Stimulated activated naive CD4-positive, alpha-beta T cell treated with Interleukin-2 at 50 U/mL for 16 hours (primary cell): ENCODE results near the gene SCO1.
"Not testable (repeated sequence)": the region's sequence is repeated elsewhere in the genome, so short reads cannot be mapped to it uniquely, and the experiment has no call there.

ENCODE experiments used
- DNase-seq: peaks from one replicate; lab custom pipeline; 2025; lab: John Stamatoyannopoulos, UW

Gene SCO1

DNA sequence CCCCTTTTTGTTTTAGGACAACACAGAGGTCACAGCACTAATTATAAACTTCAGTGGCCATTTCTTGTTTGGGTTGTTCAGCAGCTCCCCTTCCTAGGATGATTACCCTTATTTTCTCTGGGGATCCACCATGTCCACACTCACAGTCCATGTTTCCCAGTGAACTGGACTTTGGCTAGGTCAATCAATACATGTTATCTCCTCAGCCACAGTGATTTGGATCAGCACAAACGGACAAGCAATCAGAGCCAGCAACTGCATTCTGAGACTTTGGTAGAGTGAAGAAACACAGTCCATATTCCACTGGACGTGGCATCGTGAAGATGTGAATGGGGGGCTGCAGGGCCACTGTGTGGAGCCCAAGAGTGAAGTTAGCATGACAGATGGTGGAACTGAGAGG is 27.9 kb upstream of the SCO1 start:
- no peak for DNase-seq

DNA sequence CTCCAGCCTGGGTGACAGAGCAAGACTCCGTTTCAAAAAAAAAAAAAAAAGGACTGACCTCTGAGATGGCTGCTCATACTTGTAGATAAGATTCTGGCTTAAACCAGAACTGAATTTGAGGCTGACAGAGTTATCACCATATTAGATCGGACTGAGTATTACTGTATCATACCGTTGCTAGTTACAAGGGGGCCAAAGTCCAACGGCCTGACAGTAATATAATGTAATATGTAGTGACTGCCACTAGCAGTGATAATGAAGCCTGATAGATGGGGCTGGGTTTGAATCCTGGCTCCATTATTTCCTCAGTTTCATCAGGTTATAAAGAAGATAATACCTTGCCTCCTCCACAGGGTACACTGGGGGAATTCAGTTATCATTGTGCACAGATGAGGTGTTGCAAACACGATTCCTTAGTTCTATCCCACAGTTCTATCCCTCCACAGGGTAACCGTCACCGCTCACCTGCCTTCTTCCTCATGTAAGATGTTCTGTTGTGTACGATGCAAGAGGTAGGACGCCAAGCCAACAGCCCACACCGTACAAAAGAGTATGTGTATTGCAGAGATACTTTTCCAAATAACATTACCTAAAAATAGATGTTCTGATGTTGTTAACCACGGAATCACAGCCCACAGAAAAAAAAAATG is 27.3 kb upstream of the SCO1 start:
- DNase-seq = no peak

DNA sequence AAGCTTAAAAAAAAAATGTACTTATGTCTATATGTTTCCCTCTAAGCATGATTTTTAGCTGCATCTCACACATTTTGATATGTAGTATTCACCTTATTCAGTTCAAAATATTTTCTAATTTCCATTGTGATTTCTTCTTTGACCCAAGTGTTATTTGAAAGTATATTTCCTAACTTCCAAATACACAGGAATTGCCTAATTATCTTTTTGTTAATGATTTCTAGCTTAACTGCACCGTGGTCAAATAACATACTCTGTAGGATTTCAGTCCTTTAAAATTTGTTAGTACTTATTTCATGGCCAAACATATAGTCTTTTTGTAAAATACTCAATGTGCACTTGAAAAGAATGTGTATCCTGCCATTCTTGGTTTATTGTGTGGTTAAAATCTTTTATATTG is 21.2 kb upstream of the SCO1 start:
- no peak for DNase-seq

DNA sequence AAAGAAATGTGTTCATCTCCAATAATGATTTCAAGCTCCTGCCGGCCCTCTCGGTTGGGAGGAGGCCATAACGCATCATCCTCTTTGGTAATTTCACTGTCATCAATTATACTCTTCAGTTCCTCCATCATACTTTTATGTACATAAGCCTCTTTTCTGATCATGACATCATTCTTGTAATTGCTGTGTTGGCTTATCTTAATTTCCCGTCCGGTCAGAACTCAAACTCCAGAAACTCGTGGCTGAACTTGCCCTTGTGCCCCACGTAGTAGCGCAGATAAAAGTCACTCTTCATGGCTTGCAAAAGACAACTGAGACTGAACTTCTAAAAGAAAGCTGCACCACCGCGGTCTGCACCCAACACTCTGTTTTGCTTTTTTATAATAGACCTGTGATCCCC is 18.9 kb upstream of the SCO1 start:
- DNase-seq = no peak

DNA sequence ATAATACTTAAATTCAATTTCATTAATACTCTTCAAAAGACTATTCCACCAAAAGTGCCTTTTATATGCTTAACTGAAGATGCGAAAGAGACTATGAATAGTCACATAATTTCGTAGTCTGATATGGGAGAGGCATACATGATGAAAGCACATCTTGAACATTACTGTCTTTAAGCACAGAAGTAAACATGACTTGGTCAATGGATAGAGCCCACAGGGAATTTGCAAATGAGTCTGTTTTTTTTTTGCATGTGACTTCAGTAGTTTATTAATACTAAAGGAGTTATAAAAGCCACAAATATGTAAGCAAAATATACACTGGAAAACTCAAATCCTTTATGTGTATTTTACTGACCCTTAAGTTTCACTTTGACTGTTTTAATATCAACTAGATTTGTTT is 16.0 kb upstream of the SCO1 start:
- DNase-seq = no peak

DNA sequence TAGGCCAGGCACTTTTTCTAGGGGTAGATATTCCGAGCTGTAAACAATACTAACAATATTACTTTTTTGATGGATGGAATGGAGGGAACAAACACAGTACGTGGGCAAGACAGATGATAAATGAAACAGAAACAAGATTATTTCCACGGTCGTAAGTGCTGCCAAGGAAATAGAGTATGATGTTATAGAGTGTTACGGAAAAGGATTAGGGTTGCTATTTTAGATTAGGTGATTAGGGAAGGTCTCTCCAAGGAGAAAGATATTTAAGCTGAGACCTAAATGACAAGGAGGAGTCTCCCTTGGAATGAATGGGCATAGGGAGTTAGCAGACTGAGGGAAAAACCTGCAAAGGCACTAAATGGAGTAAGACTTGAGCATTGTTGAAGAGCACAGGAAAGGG is 8.4 kb upstream of the SCO1 start:
- no peak for DNase-seq

DNA sequence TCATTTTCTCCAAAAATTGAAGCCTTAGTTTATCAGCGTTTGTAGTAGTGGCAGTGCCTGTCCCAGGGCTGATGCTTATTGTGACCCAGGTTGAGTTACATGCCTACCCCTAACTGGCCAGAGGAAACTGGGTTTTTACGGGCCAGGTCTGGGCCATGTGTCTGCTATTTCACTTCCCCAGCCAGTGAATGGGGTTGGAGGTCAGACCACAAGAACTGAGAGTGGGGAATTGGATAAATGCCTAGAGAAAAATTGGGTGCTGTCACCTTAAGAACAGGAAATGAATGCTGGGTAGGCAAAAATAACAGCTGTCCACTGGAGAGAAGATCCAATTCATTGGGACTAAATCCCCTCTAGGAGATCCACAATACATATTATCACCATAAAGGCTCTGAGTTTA is 5.2 kb upstream of the SCO1 start:
- DNase-seq = no peak

DNA sequence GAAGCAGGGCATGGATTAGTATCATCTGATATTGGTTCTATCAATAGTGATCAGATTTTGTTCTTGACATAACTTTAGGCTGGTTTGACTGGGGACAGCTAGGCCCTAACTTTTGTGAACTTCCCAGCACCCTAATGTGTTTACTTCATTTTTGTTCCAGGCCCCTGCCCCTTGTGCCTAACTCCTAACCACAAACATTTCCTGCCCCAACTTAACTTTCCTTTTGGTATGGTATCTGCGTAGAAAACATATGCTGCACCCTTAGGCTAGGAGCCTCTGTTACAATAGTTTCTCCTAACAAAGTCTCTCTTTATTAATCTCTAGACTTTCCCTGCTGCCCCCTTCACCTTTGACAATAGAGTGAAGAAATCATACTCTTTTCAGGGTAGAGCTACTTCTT is 2.5 kb upstream of the SCO1 start:
- no peak for DNase-seq

DNA sequence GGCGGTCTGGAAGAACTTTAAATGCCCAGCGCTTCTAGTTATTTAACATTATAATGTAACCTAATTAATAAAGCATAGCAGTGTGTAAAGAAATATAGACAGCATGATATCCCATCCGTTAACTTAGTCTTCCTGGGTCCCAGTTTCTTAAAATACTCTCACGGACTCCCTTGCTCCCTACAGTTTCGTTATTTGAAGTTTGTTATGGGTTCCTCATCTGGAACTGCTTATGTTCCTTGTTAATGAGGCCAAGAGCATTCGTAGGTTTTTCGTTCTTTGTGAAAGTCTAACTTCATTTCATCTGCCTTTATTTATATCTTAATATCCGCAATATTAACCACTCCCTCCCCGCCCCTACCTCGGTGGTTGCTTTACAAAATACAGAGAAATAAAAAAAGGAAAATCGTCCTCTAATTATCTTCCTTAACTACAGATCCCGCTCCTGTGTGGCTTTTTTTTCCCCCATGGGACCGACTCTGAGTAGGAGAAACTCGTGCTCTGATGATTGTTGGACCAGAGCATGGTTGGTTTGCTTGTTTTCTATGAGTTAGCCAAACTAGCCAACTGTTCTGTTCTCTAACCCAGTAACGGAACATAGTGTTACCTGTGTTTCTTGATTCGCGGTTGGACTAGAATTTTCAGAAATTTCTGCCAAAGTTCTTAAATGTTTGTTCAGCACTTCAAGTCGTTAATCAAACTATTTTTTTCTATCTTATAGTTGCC is 924 bp upstream of the SCO1 start:
- DNase-seq = no peak

DNA sequence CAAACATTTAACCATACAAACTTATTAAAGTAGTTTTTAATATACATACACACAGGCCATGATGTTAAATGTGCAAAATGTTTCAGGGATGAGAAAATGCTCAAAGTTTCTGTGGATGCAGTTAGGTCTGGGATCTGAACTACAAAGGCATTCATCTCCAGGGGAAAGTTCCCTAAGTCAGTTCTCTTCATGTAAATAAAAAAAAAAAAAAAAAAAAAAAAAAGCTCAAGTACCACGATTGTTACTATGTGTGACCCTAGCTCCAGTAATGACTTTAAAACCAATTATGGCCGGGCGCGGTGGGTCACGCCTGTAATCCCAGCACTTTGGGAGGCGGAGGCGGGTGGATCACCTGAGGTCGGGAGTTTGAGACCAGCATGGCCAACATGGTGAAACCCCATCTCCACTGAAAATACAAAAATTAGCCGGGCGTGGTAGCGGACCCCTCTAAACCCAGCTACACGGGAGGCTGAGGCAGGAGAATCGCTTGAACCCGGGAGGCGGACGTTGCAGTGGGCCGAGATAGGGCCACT is 1.4 kb downstream of the SCO1 start:
- not testable (repeated sequence) for DNase-seq

DNA sequence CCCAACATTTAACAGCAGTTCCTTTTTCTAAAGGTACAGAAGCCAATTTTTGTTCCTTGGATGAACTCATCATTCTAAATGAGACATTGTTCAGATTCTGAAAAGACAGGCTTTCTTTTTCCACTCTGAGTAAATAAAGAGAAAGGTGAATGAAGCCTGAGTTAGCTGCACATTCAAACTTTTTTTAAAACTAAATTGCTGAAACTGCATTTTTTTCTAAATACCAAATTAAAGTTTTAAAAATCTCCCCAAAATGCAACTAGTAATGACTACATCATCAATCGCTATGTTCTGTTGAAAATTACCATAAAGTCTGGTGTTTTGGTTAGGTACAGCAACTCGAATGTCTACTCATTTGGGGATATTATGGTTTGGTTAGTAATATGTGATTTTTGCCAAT is 9.8 kb downstream of the SCO1 start:
- no peak for DNase-seq

DNA sequence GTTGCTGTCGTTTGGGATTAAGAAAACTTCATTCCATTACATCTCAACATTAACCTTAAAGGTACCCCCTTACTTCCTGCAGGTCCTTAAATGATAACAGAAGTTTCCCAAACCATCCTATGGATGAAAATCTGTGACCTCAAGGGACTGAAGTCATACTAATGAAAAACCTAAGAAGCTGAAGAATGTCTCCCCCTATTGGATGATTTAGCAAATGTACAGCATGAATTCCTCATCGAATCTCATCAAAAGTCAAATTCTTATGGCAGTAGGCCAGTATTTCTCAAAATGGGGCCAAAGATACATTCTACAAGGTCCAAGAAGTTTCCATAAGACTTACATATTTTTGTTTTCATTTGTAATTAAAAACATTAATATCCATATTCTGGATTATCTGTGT is 13.5 kb downstream of the SCO1 start:
- DNase-seq = no peak

DNA sequence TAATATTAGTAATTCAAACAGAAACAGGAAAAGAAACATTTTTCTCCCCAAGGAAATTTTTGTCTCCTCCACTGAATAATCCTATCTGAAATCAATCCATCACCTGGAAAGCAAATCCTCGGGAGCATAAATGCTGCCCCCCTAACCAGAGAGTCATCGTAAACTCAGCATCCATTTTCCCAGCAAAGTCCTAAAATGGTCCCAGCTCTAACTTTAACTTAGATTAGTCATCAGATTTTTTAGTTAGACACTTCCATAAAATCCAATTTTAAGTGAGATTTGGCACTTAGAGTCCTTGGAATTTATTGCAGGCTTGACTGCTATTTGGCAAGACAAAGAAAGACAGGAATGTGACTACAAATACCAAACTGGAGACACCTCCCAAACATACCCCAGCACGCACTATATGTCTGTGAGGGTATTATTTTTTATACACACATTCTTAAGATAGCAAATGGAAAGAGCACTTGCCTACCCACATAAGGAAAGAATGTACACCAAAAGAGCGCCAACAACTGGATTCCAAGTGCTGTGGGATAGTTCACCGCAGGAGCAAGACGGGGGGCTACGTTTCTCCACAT is 15.4 kb downstream of the SCO1 start:
- DNase-seq = no peak

DNA sequence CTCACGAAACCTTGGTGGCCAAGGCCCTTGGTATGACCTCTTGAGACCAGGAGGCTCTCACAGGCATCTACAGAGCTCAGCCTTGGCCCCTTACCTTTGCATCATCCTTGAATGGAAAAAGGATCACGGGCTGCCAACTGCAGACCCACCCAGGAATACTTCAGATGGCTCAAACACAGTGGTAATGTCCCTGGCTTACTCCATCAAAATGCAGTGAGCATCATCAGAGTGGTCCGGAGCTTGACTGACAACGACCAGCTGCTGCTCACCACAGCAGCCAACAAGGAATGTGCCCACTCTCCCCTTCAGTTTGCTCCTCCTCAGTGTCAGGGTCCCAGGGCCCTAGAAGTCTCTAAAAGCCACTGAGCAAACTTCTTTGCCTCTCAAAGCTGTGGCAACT is 22.6 kb downstream of the SCO1 start:
- DNase-seq = no peak

DNA sequence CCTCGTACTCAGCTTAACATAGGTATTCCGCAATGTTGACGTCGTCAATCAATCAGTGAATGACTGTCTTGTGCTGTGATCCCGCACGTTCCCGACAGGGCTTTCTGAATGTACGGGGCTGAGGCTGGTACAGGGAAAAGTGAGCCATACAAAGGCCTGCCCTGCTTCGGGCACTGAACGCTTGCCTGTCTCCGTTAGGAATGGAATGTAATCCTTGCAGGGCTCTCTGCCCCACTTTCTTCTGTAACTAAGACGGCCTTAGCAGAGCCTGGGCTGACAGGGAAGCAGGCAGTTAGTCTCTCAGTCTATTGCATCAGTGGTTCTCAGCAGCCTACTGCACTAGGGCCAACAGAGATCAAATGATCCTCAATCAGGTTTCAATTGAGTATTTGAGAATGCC is 24.0 kb downstream of the SCO1 start:
- DNase-seq = no peak

DNA sequence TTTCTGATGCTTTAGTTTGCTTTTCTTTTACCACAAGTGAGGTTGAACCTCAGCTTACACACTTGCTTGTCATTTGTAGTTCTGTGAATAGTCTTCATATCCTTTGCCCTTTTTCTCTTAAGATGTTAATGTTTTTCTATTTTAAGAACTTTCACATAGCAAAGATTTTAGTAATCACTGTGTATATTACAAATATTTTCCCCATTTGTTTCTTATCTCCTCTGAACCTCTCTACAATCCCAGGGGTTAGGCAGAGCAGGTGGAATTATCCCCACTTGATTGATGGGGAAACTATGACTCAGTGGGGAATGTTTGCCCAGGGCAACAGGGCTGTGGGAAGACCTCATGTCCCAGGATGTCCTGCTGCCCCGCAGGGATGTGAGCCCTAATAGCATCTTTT is 28.6 kb downstream of the SCO1 start:
- DNase-seq = no peak

DNA sequence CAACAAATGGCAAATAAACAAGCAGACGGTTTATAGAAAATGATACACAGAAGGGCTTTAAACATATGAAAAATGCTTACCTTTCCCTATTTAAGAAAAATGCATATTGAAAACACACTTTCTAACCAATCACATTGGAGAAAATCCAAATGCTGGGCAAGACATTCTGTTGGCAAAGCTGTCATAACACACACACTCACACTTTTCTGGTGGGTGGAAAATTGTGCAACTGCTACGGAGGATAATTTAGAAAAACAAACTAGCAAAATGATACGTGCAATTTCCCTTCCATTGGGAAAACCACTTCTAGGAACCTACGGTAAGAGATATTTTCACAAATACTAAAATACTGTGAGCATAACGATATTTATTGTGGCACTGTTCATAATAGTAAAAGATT is 30.4 kb downstream of the SCO1 start:
- no peak for DNase-seq

DNA sequence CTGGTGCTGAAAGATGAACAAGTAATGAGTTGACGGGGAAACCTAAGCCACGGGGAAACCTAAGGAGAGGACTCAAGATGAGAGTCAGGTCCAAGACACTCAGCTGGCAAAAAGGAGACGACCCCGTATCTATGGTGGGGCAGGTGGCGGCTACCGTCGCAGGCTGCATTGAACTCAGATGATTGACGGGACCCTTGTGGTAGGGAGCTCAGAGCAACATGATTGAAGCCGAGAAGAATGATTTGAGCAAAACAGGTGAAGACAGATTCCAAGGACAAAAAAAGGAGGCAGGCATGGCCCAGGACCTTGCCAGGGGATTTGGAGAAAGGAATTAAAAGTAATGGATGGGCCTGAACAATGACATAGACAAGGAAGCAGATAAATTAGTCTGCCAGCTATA is 32.8 kb downstream of the SCO1 start:
- DNase-seq = no peak

DNA sequence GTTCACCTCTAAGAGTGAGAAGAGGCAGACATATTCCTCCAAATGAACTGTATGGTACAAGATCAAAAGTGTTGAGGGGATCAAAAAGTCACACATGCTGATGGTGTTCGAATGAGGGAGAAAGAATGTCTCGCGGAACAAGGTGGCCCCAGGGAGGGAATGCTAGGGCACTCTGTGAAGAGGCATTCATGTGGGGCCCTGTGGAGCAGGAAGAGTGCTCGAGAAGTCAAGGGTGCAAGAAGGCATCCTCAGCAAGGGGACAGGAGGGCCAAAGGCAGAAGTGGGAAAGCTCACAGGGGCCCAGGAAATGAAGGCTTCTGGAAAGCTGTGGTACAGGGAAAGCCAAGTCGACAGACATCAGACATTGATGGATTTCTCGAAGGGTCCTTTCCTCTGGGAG is 34.1 kb downstream of the SCO1 start:
- no peak for DNase-seq

DNA sequence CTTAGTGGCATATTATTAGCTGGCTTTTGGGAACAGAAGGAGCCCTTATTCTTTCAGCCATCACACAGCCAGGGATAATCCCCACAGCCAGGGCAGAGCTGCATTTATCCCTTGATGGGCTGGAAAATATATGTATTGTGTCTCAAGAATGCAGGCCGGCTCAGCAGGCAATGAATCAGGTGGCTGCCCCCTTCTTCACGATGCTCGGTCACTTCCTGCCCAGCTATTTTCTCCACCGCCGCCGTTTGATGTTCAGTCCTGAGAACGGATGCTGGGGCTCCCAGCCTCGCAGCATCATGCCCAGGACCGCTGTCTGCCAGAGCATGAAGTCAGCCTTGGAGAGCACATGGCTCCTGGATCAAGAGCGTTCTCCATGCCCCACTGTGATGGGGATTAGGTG is 35.9 kb downstream of the SCO1 start:
- DNase-seq = no peak

DNA sequence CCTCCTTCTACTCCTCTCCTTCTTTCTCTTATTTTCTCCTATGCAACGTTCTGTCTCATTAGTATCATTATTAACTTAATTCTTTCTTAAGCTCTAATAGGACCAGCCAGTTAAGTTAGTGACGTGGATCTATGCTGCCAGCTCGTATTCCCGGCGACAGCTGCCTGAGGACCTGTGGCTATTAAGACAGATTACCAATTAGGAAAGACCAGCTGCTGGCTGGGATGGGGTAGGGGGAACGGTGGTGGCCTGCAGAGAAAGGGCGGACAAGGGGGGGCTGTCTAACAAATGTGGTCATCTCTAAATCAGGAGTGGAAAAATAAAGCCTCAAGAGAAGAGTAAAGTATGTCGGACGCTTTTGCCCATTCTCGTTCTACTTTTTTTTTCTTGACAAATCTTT is 39.5 kb downstream of the SCO1 start:
- no peak for DNase-seq

DNA sequence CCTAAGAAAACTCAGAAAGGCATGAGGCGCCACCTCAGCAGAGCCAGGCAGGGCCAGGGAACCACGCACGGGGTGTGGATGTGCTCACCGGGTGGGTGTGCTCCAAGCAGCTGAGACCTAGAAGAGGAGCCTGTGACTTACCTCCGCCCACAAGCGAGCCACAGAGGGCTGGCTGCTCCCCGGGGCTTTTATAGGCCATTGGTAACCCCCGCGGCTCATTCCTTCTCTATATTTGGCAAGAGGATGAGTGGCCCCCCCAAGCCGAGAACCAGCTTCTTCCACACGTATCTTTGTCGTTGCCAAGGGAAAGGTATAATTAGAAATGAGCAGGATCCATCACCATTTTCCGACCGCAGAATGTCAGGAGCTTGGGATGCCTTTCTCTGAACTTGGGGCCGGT is 40.2 kb downstream of the SCO1 start, which contains the start of gene MYH3:
MYH3 (minus strand) TSS at position 162 of the 400 bp plus-strand sequence. CDS start 2,245 bp downstream, outside the sequence.
- DNase-seq = no peak

DNA sequence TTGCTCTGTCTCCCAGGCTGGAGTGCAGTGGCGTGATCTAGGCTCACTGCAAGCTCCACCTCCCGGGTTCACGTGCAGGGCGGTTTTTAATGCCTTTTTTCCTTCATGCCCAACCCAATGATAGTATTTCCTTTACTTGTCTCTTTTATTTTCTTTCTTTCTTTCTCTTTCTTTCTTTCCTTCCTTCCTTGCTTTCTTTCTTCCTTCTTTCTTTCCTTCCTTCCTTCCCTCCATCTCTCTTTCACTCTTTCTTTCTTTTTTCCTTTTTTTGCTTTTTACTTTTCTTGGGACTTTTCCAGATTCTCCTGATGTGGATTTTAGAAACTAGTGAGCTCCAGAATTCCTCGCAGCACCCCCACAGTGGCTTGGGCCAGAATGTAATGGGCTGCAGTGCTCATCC is 43.3 kb downstream of the SCO1 start:
- no peak for DNase-seq
